B cell (primary cell): ENCODE data around the gene LAMP5.

Experiments used
- EZH2 ChIP-seq: IDR thresholded peaks from 2 replicates; pipeline ENCODE4 v1.6.1; 2012; ENCODE audit warnings: borderline replicate concordance, low read depth, mild to moderate bottlenecking, moderate library complexity, low read length; ENCODE audit not compliant: insufficient read depth, poor library complexity, severe bottlenecking
- TF ChIP-seq, protein P1 (sequence below): fragments of 200-600 bp; IDR thresholded peaks from one replicate; pipeline ENCODE4 v1.8.0; 2022; ENCODE audit warnings: antibody characterized with exemption, mild to moderate bottlenecking

DNA sequence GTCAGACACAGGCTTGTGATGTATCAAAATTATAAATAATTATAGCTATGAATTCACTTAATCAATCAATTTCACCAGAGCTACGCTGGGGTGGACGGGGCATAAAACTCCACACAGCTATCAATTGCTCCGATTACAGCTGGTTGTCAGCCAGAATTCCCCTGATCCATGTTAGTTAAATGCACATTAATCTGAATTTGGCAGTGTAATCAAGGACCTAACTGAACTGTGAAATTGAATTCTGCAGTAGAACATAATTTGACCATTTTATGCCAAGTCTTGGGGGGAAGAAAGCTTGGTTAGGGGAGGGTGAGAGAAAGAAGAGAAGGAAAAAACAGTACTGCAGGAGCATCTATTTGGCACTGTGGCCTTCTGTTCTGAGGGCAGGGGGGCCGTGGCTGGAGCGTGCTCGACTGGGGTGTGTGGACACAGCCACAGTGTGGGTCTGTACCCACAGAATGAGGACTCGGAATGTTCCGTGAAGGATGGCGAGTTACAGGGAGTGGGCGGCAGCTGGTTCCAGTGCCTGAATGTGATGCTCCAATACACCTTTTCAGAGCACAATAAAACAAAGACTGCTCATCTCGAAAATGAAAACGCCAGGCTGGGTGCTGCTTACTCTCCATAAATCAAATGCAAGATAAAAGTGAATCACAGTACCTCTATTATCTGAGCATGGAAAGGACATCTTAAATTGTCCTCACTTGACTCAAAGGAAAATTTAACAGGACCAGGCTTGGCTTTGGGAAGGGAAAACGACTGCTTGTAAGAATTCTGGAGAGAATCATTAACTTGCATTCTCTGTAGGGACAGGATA is 59.2 kb downstream of the LAMP5 start:
- TF ChIP-seq, protein P1, sequence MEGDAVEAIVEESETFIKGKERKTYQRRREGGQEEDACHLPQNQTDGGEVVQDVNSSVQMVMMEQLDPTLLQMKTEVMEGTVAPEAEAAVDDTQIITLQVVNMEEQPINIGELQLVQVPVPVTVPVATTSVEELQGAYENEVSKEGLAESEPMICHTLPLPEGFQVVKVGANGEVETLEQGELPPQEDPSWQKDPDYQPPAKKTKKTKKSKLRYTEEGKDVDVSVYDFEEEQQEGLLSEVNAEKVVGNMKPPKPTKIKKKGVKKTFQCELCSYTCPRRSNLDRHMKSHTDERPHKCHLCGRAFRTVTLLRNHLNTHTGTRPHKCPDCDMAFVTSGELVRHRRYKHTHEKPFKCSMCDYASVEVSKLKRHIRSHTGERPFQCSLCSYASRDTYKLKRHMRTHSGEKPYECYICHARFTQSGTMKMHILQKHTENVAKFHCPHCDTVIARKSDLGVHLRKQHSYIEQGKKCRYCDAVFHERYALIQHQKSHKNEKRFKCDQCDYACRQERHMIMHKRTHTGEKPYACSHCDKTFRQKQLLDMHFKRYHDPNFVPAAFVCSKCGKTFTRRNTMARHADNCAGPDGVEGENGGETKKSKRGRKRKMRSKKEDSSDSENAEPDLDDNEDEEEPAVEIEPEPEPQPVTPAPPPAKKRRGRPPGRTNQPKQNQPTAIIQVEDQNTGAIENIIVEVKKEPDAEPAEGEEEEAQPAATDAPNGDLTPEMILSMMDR = no peak
- no peak for TF ChIP-seq EZH2
